D721Med (cell line): Measurements from ENCODE around the gene RASSF8.

Experiments used
- DNase-seq: peaks from one replicate; pipeline ENCODE4 v3.0.0; 2011; ENCODE audit warnings: low spot score; ENCODE audit not compliant: insufficient read length
- FAIRE-seq: peaks from 2 replicates; lab custom pipeline; 2011; peaks lifted over from hg19 to GRCh38; lab: Jason Lieb, UNC
- CTCF ChIP-seq: IDR thresholded peaks from 2 replicates; pipeline ENCODE4 v1.5.1; 2012; ENCODE audit warnings: mild to moderate bottlenecking, control low read depth; ENCODE audit not compliant: insufficient read depth; ENCODE audit errors: missing control alignments

Gene RASSF8

DNA sequence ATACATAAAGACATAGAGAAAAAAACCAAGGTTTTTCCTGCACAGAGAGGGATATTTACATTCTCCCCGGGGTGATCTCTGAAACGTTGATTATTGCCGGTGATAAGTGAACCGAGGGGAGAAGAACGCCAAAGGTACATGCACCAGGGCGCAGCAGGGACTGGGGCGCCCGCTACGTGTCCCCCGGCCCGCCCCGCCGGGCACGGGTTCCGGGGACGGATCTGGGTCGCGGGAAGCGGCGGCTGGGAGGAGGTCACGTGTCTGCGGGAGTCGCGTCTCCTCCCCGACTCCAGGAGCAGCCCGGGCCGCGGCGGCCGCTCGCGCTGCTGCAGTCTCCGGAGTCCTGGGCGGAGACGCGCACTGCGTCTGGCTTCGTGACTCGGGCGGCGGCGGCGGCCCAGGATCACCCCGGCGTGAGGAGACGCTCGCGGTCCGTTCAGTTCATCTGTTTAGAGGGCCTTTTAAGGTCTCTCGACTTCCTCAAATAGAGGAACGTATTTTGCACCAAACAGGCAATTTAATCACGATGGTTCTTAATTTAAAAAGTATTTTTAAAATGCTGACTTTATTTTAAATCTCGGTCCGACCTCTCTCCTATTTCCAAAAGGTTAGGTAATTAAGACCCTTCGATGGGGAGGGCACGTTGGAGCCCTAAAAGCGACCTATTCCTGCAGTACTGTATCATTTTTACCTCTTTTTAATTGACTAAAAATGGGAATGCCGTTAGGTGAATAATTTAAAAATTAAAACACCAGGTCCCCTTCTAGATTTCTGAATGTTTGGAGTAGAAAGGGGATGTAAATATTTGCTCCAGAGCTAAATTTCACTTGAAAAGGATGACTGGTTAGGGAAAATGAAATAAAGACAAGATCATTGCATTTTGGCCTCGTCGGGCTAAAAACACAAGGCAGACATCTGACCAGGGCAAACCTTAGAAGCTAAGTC lies 168.1 kb downstream of the RASSF8 start:
- FAIRE-seq (no peak), DNase-seq (peak; percentile 61)
- TF ChIP-seq CTCF: no peak

DNA sequence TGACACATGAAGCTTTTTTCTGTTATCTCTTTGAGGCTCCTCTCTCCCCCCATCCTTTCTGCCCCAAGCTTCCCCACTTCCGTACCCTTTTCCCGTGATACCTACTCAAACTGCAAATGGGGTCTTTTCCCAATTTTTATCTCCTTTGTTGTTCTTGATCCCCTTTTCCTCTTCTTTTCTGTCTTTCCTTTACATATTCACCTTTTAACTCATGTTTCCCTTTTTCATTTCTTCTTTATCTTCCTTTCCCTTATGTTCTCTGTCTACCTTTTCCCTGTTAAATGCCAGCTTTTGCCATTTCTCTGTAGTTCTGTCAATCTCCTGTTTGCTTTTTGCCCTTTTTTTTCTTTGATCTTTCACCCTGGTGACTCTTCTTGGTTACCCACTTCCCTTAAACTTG lies 168.9 kb downstream of the RASSF8 start:
- FAIRE-seq: no peak
- DNase-seq: no peak
- no peak for TF ChIP-seq CTCF

DNA sequence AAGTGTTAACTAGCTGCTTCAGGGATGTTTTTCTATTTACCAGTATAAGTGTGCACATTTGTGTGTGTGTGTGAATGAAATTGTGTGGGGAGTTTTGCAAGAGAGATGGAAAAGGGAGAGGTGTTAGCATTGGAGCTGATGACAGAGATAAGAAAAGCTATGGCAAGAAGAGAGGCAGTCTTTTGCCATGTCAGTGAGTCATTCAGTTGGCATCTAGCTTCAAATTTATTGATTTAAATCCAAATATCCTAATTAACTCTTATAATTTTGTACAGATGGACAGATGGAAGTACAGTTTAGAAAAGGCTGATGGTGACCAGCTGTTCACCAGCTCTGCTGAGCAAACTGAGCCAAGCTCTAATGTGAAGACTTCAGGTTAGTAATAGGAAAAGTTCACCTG lies 169.7 kb downstream of the RASSF8 start:
- no peak for FAIRE-seq
- no peak for TF ChIP-seq CTCF

More for the DNA sequence above, 169.7 kb downstream of the RASSF8 start:
- DNase-seq: no peak
